ENCODE results near the gene SCGB1D2. TPM values are rescaled to one million over a fixed set of nuclear protein-coding genes. Genes with fewer than 3 reads are reported as not detected.

Gene SCGB1D2
- total RNA-seq, 2 donors from 2014 or later = not detected

GRCh38 chr11:62233730-62234129 lies 8.3 kb upstream of the SCGB1D2 start:
- ATAC-seq (no peak), DNase-seq (no peak)
- Mint-ChIP-seq H3K36me3 (ENCODE audit: low read depth) (peaks cover 3% of the 10 kb centered on the region), H3K4me1 (no peaks in the 10 kb centered on the region), H3K27me3 (peaks cover 67% of the 10 kb centered on the region), H3K27ac (no peak overlapping the region), H3K4me3 (no peak overlapping the region)
- H3K9me3 ChIP-seq (ENCODE audit: control insufficient read depth, low read length, poor library complexity, severe bottlenecking) = no peaks in the 10 kb centered on the region

GRCh38 chr11:62236187-62236586 lies 5.9 kb upstream of the SCGB1D2 start:
- H3K36me3 Mint-ChIP-seq (ENCODE audit: low read depth) = peaks cover 3% of the 10 kb centered on the region
- ATAC-seq (no peak), DNase-seq (no peak)
- H3K27ac Mint-ChIP-seq = no peak overlapping the region
- H3K27me3 Mint-ChIP-seq = peaks cover 65% of the 10 kb centered on the region
- no peaks in the 10 kb centered on the region for H3K4me1 Mint-ChIP-seq
- no peaks in the 10 kb centered on the region for H3K9me3 ChIP-seq (ENCODE audit: control insufficient read depth, low read length, poor library complexity, severe bottlenecking)
- no peak overlapping the region for H3K4me3 Mint-ChIP-seq

GRCh38 chr11:62237499-62237898 lies 4.5 kb upstream of the SCGB1D2 start:
- H3K27ac Mint-ChIP-seq = no peak overlapping the region
- peaks cover 70% of the 10 kb centered on the region for H3K27me3 Mint-ChIP-seq
- H3K4me1 Mint-ChIP-seq = no peaks in the 10 kb centered on the region
- DNase-seq (no peak), ATAC-seq (no peak)
- H3K4me3 Mint-ChIP-seq = no peak overlapping the region
- no peaks in the 10 kb centered on the region for H3K9me3 ChIP-seq (ENCODE audit: control insufficient read depth, low read length, poor library complexity, severe bottlenecking)
- peaks cover 3% of the 10 kb centered on the region for H3K36me3 Mint-ChIP-seq (ENCODE audit: low read depth)

GRCh38 chr11:62238151-62238550 lies 3.9 kb upstream of the SCGB1D2 start:
- H3K4me1 Mint-ChIP-seq = no peaks in the 10 kb centered on the region
- H3K27ac Mint-ChIP-seq = no peak overlapping the region
- no peak for ATAC-seq
- DNase-seq = no peak
- peaks cover 3% of the 10 kb centered on the region for H3K36me3 Mint-ChIP-seq (ENCODE audit: low read depth)
- H3K27me3 Mint-ChIP-seq = peaks cover 67% of the 10 kb centered on the region
- no peaks in the 10 kb centered on the region for H3K9me3 ChIP-seq (ENCODE audit: control insufficient read depth, low read length, poor library complexity, severe bottlenecking)
- no peak overlapping the region for H3K4me3 Mint-ChIP-seq

- Mint-ChIP-seq H3K27ac (no peak overlapping the region), H3K4me3 (no peak overlapping the region), H3K27me3 (peaks cover 76% of the 10 kb centered on the region), H3K36me3 (ENCODE audit: low read depth) (peaks cover 3% of the 10 kb centered on the region), H3K4me1 (no peaks in the 10 kb centered on the region)
- no peaks in the 10 kb centered on the region for H3K9me3 ChIP-seq (ENCODE audit: control insufficient read depth, low read length, poor library complexity, severe bottlenecking)
- ATAC-seq (no peak), DNase-seq (no peak)
These were observed 944 bp upstream of the SCGB1D2 start for GRCh38 chr11:62241095-62241494.

- H3K27ac Mint-ChIP-seq = no peak overlapping the region
- no peaks in the 10 kb centered on the region for H3K36me3 Mint-ChIP-seq (ENCODE audit: low read depth)
- no peak overlapping the region for H3K4me3 Mint-ChIP-seq
- no peaks in the 10 kb centered on the region for H3K9me3 ChIP-seq (ENCODE audit: control insufficient read depth, low read length, poor library complexity, severe bottlenecking)
- DNase-seq (no peak), ATAC-seq (no peak)
- peaks cover 57% of the 10 kb centered on the region for H3K27me3 Mint-ChIP-seq
- no peaks in the 10 kb centered on the region for H3K4me1 Mint-ChIP-seq
These were observed 3.3 kb downstream of the SCGB1D2 start for GRCh38 chr11:62245271-62245753.

GRCh38 chr11:62251698-62252097 lies 9.7 kb downstream of the SCGB1D2 start:
- Mint-ChIP-seq H3K36me3 (ENCODE audit: low read depth) (peaks cover 4% of the 10 kb centered on the region), H3K27ac (no peak overlapping the region), H3K4me1 (no peaks in the 10 kb centered on the region), H3K27me3 (peaks cover 10% of the 10 kb centered on the region), H3K4me3 (no peak overlapping the region)
- DNase-seq (no peak), ATAC-seq (no peak)
- peaks cover 17% of the 10 kb centered on the region for H3K9me3 ChIP-seq (ENCODE audit: control insufficient read depth, low read length, poor library complexity, severe bottlenecking)

GRCh38 chr11:62253999-62254542 lies 12.0 kb downstream of the SCGB1D2 start:
- H3K9me3 ChIP-seq (ENCODE audit: control insufficient read depth, low read length, poor library complexity, severe bottlenecking) = peaks cover 17% of the 10 kb centered on the region
- Mint-ChIP-seq H3K4me3 (no peak overlapping the region), H3K27me3 (peaks cover 18% of the 10 kb centered on the region), H3K27ac (no peak overlapping the region), H3K36me3 (ENCODE audit: low read depth) (peaks cover 4% of the 10 kb centered on the region), H3K4me1 (no peaks in the 10 kb centered on the region)
- DNase-seq (no peak), ATAC-seq (no peak)

GRCh38 chr11:62256281-62256680 lies 14.2 kb downstream of the SCGB1D2 start:
- Mint-ChIP-seq H3K27me3 (peaks cover 24% of the 10 kb centered on the region), H3K4me3 (no peak overlapping the region), H3K27ac (no peak overlapping the region), H3K36me3 (ENCODE audit: low read depth) (peaks cover 4% of the 10 kb centered on the region), H3K4me1 (no peaks in the 10 kb centered on the region)
- peaks cover 7% of the 10 kb centered on the region for H3K9me3 ChIP-seq (ENCODE audit: control insufficient read depth, low read length, poor library complexity, severe bottlenecking)
- ATAC-seq (no peak), DNase-seq (no peak)

GRCh38 chr11:62260261-62260953 lies 18.4 kb downstream of the SCGB1D2 start:
- Mint-ChIP-seq H3K27ac (no peak overlapping the region), H3K4me3 (no peak overlapping the region), H3K27me3 (peaks cover 51% of the 10 kb centered on the region), H3K4me1 (no peaks in the 10 kb centered on the region), H3K36me3 (ENCODE audit: low read depth) (no peaks in the 10 kb centered on the region)
- DNase-seq (no peak), ATAC-seq (no peak)
- H3K9me3 ChIP-seq (ENCODE audit: control insufficient read depth, low read length, poor library complexity, severe bottlenecking) = no peaks in the 10 kb centered on the region

- H3K9me3 ChIP-seq (ENCODE audit: control insufficient read depth, low read length, poor library complexity, severe bottlenecking) = no peaks in the 10 kb centered on the region
- ATAC-seq (no peak), DNase-seq (no peak)
- Mint-ChIP-seq H3K27me3 (peaks cover 62% of the 10 kb centered on the region), H3K4me1 (no peaks in the 10 kb centered on the region), H3K27ac (no peak overlapping the region), H3K36me3 (ENCODE audit: low read depth) (peaks cover 2% of the 10 kb centered on the region), H3K4me3 (no peak overlapping the region)
These were observed 22.0 kb downstream of the SCGB1D2 start for GRCh38 chr11:62264004-62264403.

GRCh38 chr11:62266558-62266957 lies 24.5 kb downstream of the SCGB1D2 start:
- no peaks in the 10 kb centered on the region for H3K4me1 Mint-ChIP-seq
- no peak overlapping the region for H3K27ac Mint-ChIP-seq
- H3K9me3 ChIP-seq (ENCODE audit: control insufficient read depth, low read length, poor library complexity, severe bottlenecking) = no peaks in the 10 kb centered on the region
- peaks cover 4% of the 10 kb centered on the region for H3K36me3 Mint-ChIP-seq (ENCODE audit: low read depth)
- H3K27me3 Mint-ChIP-seq = peaks cover 73% of the 10 kb centered on the region
- no peak overlapping the region for H3K4me3 Mint-ChIP-seq
- no peak for ATAC-seq
- DNase-seq = no peak

- no peak for ATAC-seq
- Mint-ChIP-seq H3K4me3 (no peak overlapping the region), H3K4me1 (no peaks in the 10 kb centered on the region), H3K36me3 (ENCODE audit: low read depth) (peaks cover 4% of the 10 kb centered on the region), H3K27ac (no peak overlapping the region), H3K27me3 (peaks cover 75% of the 10 kb centered on the region)
- DNase-seq = no peak
- no peaks in the 10 kb centered on the region for H3K9me3 ChIP-seq (ENCODE audit: control insufficient read depth, low read length, poor library complexity, severe bottlenecking)
These were observed 25.0 kb downstream of the SCGB1D2 start for GRCh38 chr11:62267050-62267449.

GRCh38 chr11:62267576-62267975 lies 25.5 kb downstream of the SCGB1D2 start:
- H3K27ac Mint-ChIP-seq = no peak overlapping the region
- peaks cover 4% of the 10 kb centered on the region for H3K36me3 Mint-ChIP-seq (ENCODE audit: low read depth)
- no peak for DNase-seq
- H3K27me3 Mint-ChIP-seq = peaks cover 78% of the 10 kb centered on the region
- no peaks in the 10 kb centered on the region for H3K9me3 ChIP-seq (ENCODE audit: control insufficient read depth, low read length, poor library complexity, severe bottlenecking)
- H3K4me3 Mint-ChIP-seq = no peak overlapping the region
- ATAC-seq = no peak
- H3K4me1 Mint-ChIP-seq = no peaks in the 10 kb centered on the region
